K562 (cell line): ENCODE data around the gene SLC30A1. TPM values are rescaled to one million over a fixed set of nuclear protein-coding genes. Genes with fewer than 3 reads are reported as not detected.

Experiments used
- ATAC-seq: fragments of 200-7000 bp; cut with Tn5 transposase; 3 replicates; pipeline ENCODE4 v1.9.1; 2020; ENCODE audit warnings: moderate library complexity
- BruUV-seq: library from RNA; stranded (reverse); fragments of 400-500 nt; replicated peaks from 2 replicates; lab custom pipeline; 2021; lab: Mats Ljungman, UMichigan
- CTCF ChIA-PET: fragments of 300-600 bp; formaldehyde crosslinking; extraction: SDS; loops from one replicate; lab custom pipeline; 2021; ENCODE audit warnings: low intra/inter-chr PET ratio; lab: Yijun Ruan, JAX
- POLR2A ChIA-PET: fragments of 300-600, 350-650 bp; sonication (Branson Sonifier 250); formaldehyde crosslinking; extraction: SDS; loops from one replicate; lab custom pipeline; 2021; ENCODE audit warnings: antibody characterized with exemption, inconsistent platforms; lab: Yijun Ruan, JAX
- DNase-seq, 4 experiments: peaks; one replicate each; pipeline versions ENCODE4 v3.0.0 to v3.0.0-alpha.2; 2011 to 2018; ENCODE audit warnings: low spot score in 3 of 4, mixed read lengths in 3 of 4; ENCODE audit errors: extremely low read depth in 1 of 4
- FAIRE-seq: peaks from 2 replicates; lab custom pipeline; 2011; peaks lifted over from hg19 to GRCh38; lab: Jason Lieb, UNC
- H2AFZ ChIP-seq: 2 replicates; pipeline ENCODE4 v1.6.0; 2011; ENCODE audit warnings: low read depth, low read length, control low read depth, inconsistent platforms
- H3K27ac ChIP-seq: fragments of 200-600 bp; 3 replicates; pipeline ENCODE4 v1.8.0; 2011; ENCODE audit warnings: low read depth, mild to moderate bottlenecking, control low read depth, inconsistent platforms, low read length, moderate library complexity, mixed read lengths; ENCODE audit errors: extremely low read depth
- H3K27me3 ChIP-seq, 2 experiments: fragments of 300-600 bp in 1 of 2; 2 replicates in 1 of 2; 3 replicates in 1 of 2; pipeline versions ENCODE4 v1.6.0 to v1.8.0; 2011; ENCODE audit warnings: inconsistent platforms in 2 of 2, low read length in 2 of 2, mild to moderate bottlenecking in 1 of 2, mixed read lengths in 1 of 2, moderate library complexity in 1 of 2; ENCODE audit not compliant: control insufficient read depth in 2 of 2, insufficient read depth in 2 of 2
- H3K36me3 ChIP-seq: fragments of 300-600 bp; 3 replicates; pipeline ENCODE4 v1.8.0; 2011; ENCODE audit warnings: mild to moderate bottlenecking, low read length, inconsistent platforms; ENCODE audit not compliant: control insufficient read depth, insufficient read depth
- H3K4me1 ChIP-seq, 2 experiments: fragments of 200-600 bp in 1 of 2; replicated peaks in 1 of 2; 2 replicates in 1 of 2; 3 replicates in 1 of 2; pipeline versions ENCODE4 v1.5.1 to v1.8.0; 2011; ENCODE audit warnings: inconsistent platforms in 2 of 2, low read length in 2 of 2, mild to moderate bottlenecking in 1 of 2, mixed read lengths in 1 of 2, moderate library complexity in 1 of 2; ENCODE audit not compliant: control insufficient read depth in 2 of 2, insufficient read depth in 2 of 2
- H3K4me2 ChIP-seq: 2 replicates; pipeline ENCODE4 v1.6.1; 2011; ENCODE audit warnings: low read length, control low read depth, inconsistent platforms, mixed read lengths; ENCODE audit not compliant: insufficient read depth
- H3K4me3 ChIP-seq: fragments of 200-600 bp; sonication (generic), shearing (Covaris generic); 2 replicates; pipeline ENCODE4 v1.5.1; 2016; ENCODE audit warnings: control low read depth, inconsistent platforms
- H3K79me2 ChIP-seq: fragments of 200-600 bp; 3 replicates; pipeline ENCODE4 v1.8.0; 2011; ENCODE audit warnings: low read length, inconsistent platforms; ENCODE audit not compliant: control insufficient read depth, insufficient read depth
- H3K9ac ChIP-seq, 2 experiments: 2 replicates each; pipeline versions ENCODE4 v1.6.0 to v1.6.1; 2011; ENCODE audit warnings: low read depth in 2 of 2, low read length in 2 of 2, control low read depth in 1 of 2, inconsistent platforms in 1 of 2, mild to moderate bottlenecking in 1 of 2, mixed read lengths in 1 of 2; ENCODE audit not compliant: insufficient read depth in 1 of 2
- H3K9me1 ChIP-seq: one replicate; pipeline ENCODE4 v1.6.0; 2011; ENCODE audit warnings: inconsistent platforms, mild to moderate bottlenecking, low read length, moderate library complexity; ENCODE audit not compliant: control insufficient read depth, insufficient read depth
- H3K9me3 ChIP-seq: replicated peaks from 2 replicates; pipeline ENCODE4 v1.5.1; 2011; ENCODE audit warnings: low read depth, low read length, inconsistent platforms; ENCODE audit not compliant: control insufficient read depth, insufficient read depth
- H4K20me1 ChIP-seq: replicated peaks from 2 replicates; pipeline ENCODE4 v1.6.1; 2011; ENCODE audit warnings: low read length, inconsistent platforms, mixed read lengths; ENCODE audit not compliant: control insufficient read depth, insufficient read depth
- ATF6 ChIP-seq: sonication (generic); formaldehyde crosslinking; IDR thresholded peaks from 2 replicates; pipeline ENCODE4 v1.4.0; 2020; ENCODE audit warnings: mild to moderate bottlenecking, missing genetic modification reagents
- CEBPG ChIP-seq, 3 experiments: fragments of 200-800 bp in 1 of 3; sonication (Bioruptor generic) in 1 of 3; sonication (generic) in 1 of 3; formaldehyde crosslinking in 1 of 3; IDR thresholded peaks in 2 of 3; conservative IDR thresholded peaks in 1 of 3; 2 replicates each; pipeline versions ENCODE4 v1.6.1 to v1.8.0; 2016 to 2022; ENCODE audit warnings: missing compliant biosample characterization in 2 of 3, missing genetic modification characterization in 2 of 3, mild to moderate bottlenecking in 1 of 3, missing genetic modification reagents in 1 of 3
- CTCF ChIP-seq, 3 experiments: IDR thresholded peaks in 2 of 3; conservative IDR thresholded peaks in 1 of 3; 2 replicates each; pipeline ENCODE4 v1.5.1; 2011 to 2012; ENCODE audit warnings: low read length in 3 of 3, mild to moderate bottlenecking in 3 of 3, control low read depth in 2 of 3, improper control_type of control experiment in 1 of 3, inconsistent platforms in 1 of 3, low read depth in 1 of 3, mixed read lengths in 1 of 3, moderate library complexity in 1 of 3; ENCODE audit not compliant: insufficient read depth in 2 of 3
- ERF ChIP-seq: fragments of 450-650 bp; formaldehyde crosslinking; IDR thresholded peaks from 2 replicates; pipeline ENCODE4 v1.4.0; 2020; ENCODE audit warnings: mild to moderate bottlenecking, mixed read lengths
- ETV6 ChIP-seq, 3 experiments: fragments of 150-350 bp in 1 of 3; sonication (generic) in 1 of 3; formaldehyde crosslinking in 1 of 3; IDR thresholded peaks; 2 replicates each; pipeline versions ENCODE4 v1.6.1 to v1.8.0; 2014 to 2022; ENCODE audit warnings: borderline replicate concordance in 2 of 3, low read depth in 2 of 3, antibody characterized with exemption in 1 of 3, low read length in 1 of 3, mild to moderate bottlenecking in 1 of 3, missing genetic modification reagents in 1 of 3
- FIP1L1 ChIP-seq: fragments of 200-400 bp; formaldehyde crosslinking; IDR thresholded peaks from 2 replicates; pipeline ENCODE4 v1.6.1; 2018; ENCODE audit warnings: mild to moderate bottlenecking, low read depth, low read length; ENCODE audit not compliant: poor library complexity, severe bottlenecking
- FOXO4 ChIP-seq: fragments of 450-650 bp; formaldehyde crosslinking; IDR thresholded peaks from 2 replicates; pipeline ENCODE4 v1.4.0; 2020; ENCODE audit warnings: mild to moderate bottlenecking, moderate library complexity
- IFI16 ChIP-seq: fragments of 250-450 bp; sonication (Bioruptor Pico); IDR thresholded peaks from 2 replicates; pipeline ENCODE4 v2.1.2; 2022; ENCODE audit warnings: mild to moderate bottlenecking, inconsistent platforms
- PRMT5 ChIP-seq: sonication (generic); formaldehyde crosslinking; IDR thresholded peaks from 2 replicates; pipeline ENCODE4 v1.5.0; 2020; ENCODE audit warnings: missing genetic modification reagents
- RCOR1 ChIP-seq, 2 experiments: IDR thresholded peaks; 2 replicates each; pipeline ENCODE4 v1.6.1; 2012; ENCODE audit warnings: low read depth in 2 of 2, low read length in 2 of 2, borderline replicate concordance in 1 of 2, improper control_type of control experiment in 1 of 2
- SREBF2 ChIP-seq: sonication (generic); formaldehyde crosslinking; IDR thresholded peaks from 2 replicates; pipeline ENCODE4 v1.4.0; 2020; ENCODE audit warnings: mild to moderate bottlenecking, missing genetic modification reagents
- SUPT5H ChIP-seq: fragments of 450-650 bp; IDR thresholded peaks from 2 replicates; pipeline ENCODE4 v1.6.1; 2016
- TAF7 ChIP-seq: fragments of 450-650 bp; IDR thresholded peaks from 2 replicates; pipeline ENCODE4 v1.6.1; 2016; ENCODE audit warnings: missing genetic modification characterization, missing compliant biosample characterization
- ZNF263 ChIP-seq: sonication (generic); formaldehyde crosslinking; IDR thresholded peaks from 2 replicates; pipeline ENCODE4 v1.8.0; 2022; ENCODE audit warnings: mild to moderate bottlenecking, missing genetic modification reagents, borderline replicate concordance
- ZNF785 ChIP-seq: fragments of 250-450 bp; sonication (Bioruptor Pico); IDR thresholded peaks from 2 replicates; pipeline ENCODE4 v1.4.0; 2020; ENCODE audit warnings: mild to moderate bottlenecking
- ZNF79 ChIP-seq: fragments of 250-450 bp; sonication (Bioruptor Pico); IDR thresholded peaks from 2 replicates; pipeline ENCODE4 v1.4.0; 2020; ENCODE audit warnings: low read depth, mild to moderate bottlenecking, moderate library complexity
- ZZZ3 ChIP-seq: fragments of 450-650 bp; IDR thresholded peaks from 2 replicates; pipeline ENCODE4 v1.6.1; 2016; ENCODE audit warnings: antibody characterized with exemption, mild to moderate bottlenecking, moderate library complexity
- WGBS: fragments of 100-300 bp; shearing (Covaris generic); methylation state at CpG from one replicate; pipeline ENCODE4 v1.1.6; 2016; ENCODE audit warnings: low coverage, mixed read lengths; ENCODE audit not compliant: insufficient coverage; ENCODE audit errors: missing lambda C conversion rate; 5-methylcytosine and 5-hydroxymethylcytosine counted together
- in situ Hi-C: fragments of 300-500 bp; cut with MboI; formaldehyde crosslinking; loops from 4 replicates; pipeline ENCODE4 v1.15.0; 2018; ENCODE audit warnings: inconsistent platforms, mixed read lengths
- intact Hi-C: fragments of 100-400 bp; cut with micrococcal nuclease; formaldehyde crosslinking; loops from 2 replicates; pipeline ENCODE4 v1.14.2; 2022
- polyA plus RNA-seq, 8 experiments: library from polyadenylated mRNA; depleted of rRNA in 4 of 8; stranded (reverse) in 5 of 8; unstranded in 3 of 8; fragments of >200 nt; fragmentation: Nextera tagmentation in 2 of 8; fragmentation: Illumina TruSeq in 1 of 8; extraction: Ambion mirVana in 2 of 8; extraction: Trizol in 1 of 8; gene quantifications; 2 replicates each; pipeline versions ENCODE4 v1.2.1 to v1.2.3, GENCODE V29; 2011 to 2014; ENCODE audit warnings: inconsistent platforms in 1 of 8, missing spikeins in 1 of 8
- total RNA-seq, 7 experiments: library from RNA; depleted of rRNA in 6 of 7; stranded (reverse); fragments of >200 nt in 6 of 7; fragmentation: Illumina TruSeq in 2 of 7; extraction: Trizol in 2 of 7; gene quantifications; 2 replicates each; pipeline versions ENCODE4 v1.2.1 to v1.2.3, GENCODE V29; 2011 to 2021; ENCODE audit warnings: low replicate concordance in 1 of 7

The SLC30A1 gene
- total and polyA plus RNA-seq, 9 of the 15 experiments (the other 6 are each of a cell fraction or from before 2014, with no cell fraction given) = 4.1 to 14.4 (median 6.6) TPM

GRCh38 chr1:211538287-211538686 is 40.7 kb downstream of the SLC30A1 start:
- H4K20me1 ChIP-seq = no peaks in the 10 kb centered on the region
- 43% methylated on average over 4 of the region's 8 CpGs for WGBS
- DNase-seq = no peak
- in situ Hi-C loops (no loop called here), intact Hi-C loops (no loop called here)
- H3K4me2 ChIP-seq = no peak overlapping the region
- H3K9me1 ChIP-seq = no peaks in the 10 kb centered on the region
- BruUV-seq = no TSS peak
- H3K79me2 ChIP-seq = no peaks in the 10 kb centered on the region
- no peak overlapping the region for H2AFZ ChIP-seq
- H3K4me3 ChIP-seq = no peak overlapping the region
- peaks cover 12 to 25% of the 10 kb centered on the region in 2 experiments for H3K4me1 ChIP-seq
- H3K9me3 ChIP-seq = peaks cover 2% of the 10 kb centered on the region; the same call in 1 of the 2 replicates
- POLR2A ChIA-PET = interaction anchor here (1.3 to 1.7 kb wide), 4 partner anchors 11 to 19 kb away, joined by 3 to 7 read pairs (median 6); no protein-coding TSS in a partner anchor
- FAIRE-seq = no peak
- peak overlapping the region in 1 of 2 experiments; percentile 32; a peak in 2 of 4 replicates for H3K9ac ChIP-seq
- CTCF ChIA-PET = no interaction called here
- no peaks in the 10 kb centered on the region for H3K36me3 ChIP-seq
- no peaks in the 10 kb centered on the region for H3K27me3 ChIP-seq
- no peak for ATAC-seq
- no peak overlapping the region for H3K27ac ChIP-seq
- no peak for TF ChIP-seq FIP1L1
- no peak for TF ChIP-seq ETV6 (IDR thresholded peaks at IDR 0.05; ENCODE audit: borderline replicate concordance in 1 of 2, low read depth in 2 of 2, low read length in 1 of 2)
- no peak for TF ChIP-seq ETV6 (CRISPR knock-in tag; IDR thresholded peaks at IDR 0.05; ENCODE audit: borderline replicate concordance)
- TF ChIP-seq ZZZ3 = no peak
- TF ChIP-seq SREBF2 (CRISPR knock-in tag) = no peak
- no peak for TF ChIP-seq PRMT5 (CRISPR knock-in tag)
- no peak for TF ChIP-seq IFI16 (CRISPR knock-in tag)
- TF ChIP-seq ATF6 (CRISPR knock-in tag) = no peak
- no peak for TF ChIP-seq CTCF (IDR thresholded peaks at IDR 0.05 in 2 of 3, conservative IDR thresholded peaks at IDR 0.05 in 1 of 3; ENCODE audit: insufficient read depth in 2 of 3, low read depth in 1 of 3, low read length in 3 of 3)
- TF ChIP-seq TAF7 (tag) = no peak
- TF ChIP-seq ZNF785 = no peak
- no peak for TF ChIP-seq ZNF79 (CRISPR knock-in tag)
- no peak for TF ChIP-seq FOXO4 (CRISPR knock-in tag)
- TF ChIP-seq SUPT5H = no peak
- no peak for TF ChIP-seq RCOR1 (IDR thresholded peaks at IDR 0.05; ENCODE audit: borderline replicate concordance in 1 of 2, low read depth in 2 of 2, low read length in 2 of 2)
- no peak for TF ChIP-seq ZNF263 (CRISPR knock-in tag)
- no peak for TF ChIP-seq CEBPG (CRISPR knock-in tag; IDR thresholded peaks at IDR 0.05)
- no peak for TF ChIP-seq CEBPG (tag; conservative IDR thresholded peaks at IDR 0.05 in 1 of 2, IDR thresholded peaks at IDR 0.05 in 1 of 2)
- TF ChIP-seq ERF (CRISPR knock-in tag) = no peak
